ENCODE measurements around the gene MIS18BP1. TPM values are rescaled to one million over a fixed set of nuclear protein-coding genes. Genes with fewer than 3 reads are reported as not detected.

MIS18BP1 gene
- total and polyA plus RNA-seq, 10 of the 15 experiments (the other 5 are each of a cell fraction or from before 2014, with no cell fraction given): 16.9 to 88.9 (median 57.0) TPM

DNA sequence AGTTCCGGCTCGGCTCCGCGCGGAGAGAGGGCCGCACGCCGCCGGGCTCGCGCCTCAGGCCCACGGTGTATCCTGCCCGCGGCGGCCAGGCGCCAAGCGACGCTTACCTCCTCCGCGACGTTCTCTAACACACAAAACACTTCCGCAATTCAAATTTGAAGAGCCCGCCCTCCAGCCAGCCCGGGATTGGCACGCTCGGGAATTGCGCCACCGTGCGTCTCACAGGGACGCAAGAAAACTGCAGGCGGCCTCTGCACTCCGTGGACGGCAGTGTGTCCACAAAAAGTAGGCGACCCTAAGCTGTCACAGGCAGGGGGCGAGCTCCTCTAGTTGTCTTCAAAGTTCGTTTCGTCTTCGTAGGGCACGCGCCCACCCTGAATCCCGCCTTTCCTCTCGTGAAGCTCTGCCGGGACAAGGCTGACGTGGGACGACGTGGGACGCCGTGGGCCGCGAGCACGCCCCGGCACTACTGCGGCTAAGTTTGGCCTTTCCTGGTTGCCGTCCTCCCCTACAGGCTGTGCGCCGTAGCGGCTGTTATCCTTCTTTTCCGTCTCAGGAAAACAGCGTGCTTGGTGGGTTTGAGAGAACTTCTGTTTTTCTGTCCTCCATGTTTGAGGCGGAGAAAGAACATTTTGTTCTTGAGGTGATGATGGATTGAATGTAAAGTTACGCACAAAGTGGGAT is at the start of gene MIS18BP1 (continued):
- TF ChIP-seq EP300 (IDR thresholded peaks at IDR 0.05; ENCODE audit: borderline replicate concordance in 1 of 2, control insufficient read depth in 1 of 2, low read depth in 2 of 2, low read length in 2 of 2) (peak in 1 of 2 experiments; percentile 62; a peak in 1 of 4 replicates), HCFC1 (IDR thresholded peaks at IDR 0.05; ENCODE audit: low read length) (peak; percentile 52), MTA2 (IDR thresholded peaks at IDR 0.05; ENCODE audit: low read depth) (peak; percentile 79), ZBED1 (IDR thresholded peaks at IDR 0.05; ENCODE audit: borderline replicate concordance) (no peak), SPI1 (IDR thresholded peaks at IDR 0.05; ENCODE audit: borderline replicate concordance, insufficient read depth, low read depth, low read length) (peak; percentile 85), NBN (IDR thresholded peaks at IDR 0.05) (peak; percentile 99), BHLHE40 (IDR thresholded peaks at IDR 0.05; ENCODE audit: borderline replicate concordance in 1 of 2, low read depth in 2 of 2, low read length in 1 of 2) (peak; percentile 82 to 87), SMAD1 (IDR thresholded peaks at IDR 0.05; ENCODE audit: low read depth, partially characterized antibody) (peak; percentile 20), CREM (IDR thresholded peaks at IDR 0.05; ENCODE audit: low read depth) (peak; percentile 92), ATF7 (IDR thresholded peaks at IDR 0.05; ENCODE audit: low read depth) (peak; percentile 50), YY1 (IDR thresholded peaks at IDR 0.05; ENCODE audit: low read depth, low read length) (peak; percentile 33; the same call in 1 of the 2 replicates), MYC (IDR thresholded peaks at IDR 0.05; ENCODE audit: insufficient read depth, insufficient read length, insufficient replicate concordance, low read length, severe bottlenecking) (peak; percentile 67), STAT3 (IDR thresholded peaks at IDR 0.05; ENCODE audit: low read depth, low read length) (no peak), RCOR1 (conservative IDR thresholded peaks at IDR 0.05; ENCODE audit: low read depth, low read length) (no peak), SIN3A (IDR thresholded peaks at IDR 0.05; ENCODE audit: low read depth, low read length) (peak; percentile 99)
- TF ChIP-seq, protein P1, sequence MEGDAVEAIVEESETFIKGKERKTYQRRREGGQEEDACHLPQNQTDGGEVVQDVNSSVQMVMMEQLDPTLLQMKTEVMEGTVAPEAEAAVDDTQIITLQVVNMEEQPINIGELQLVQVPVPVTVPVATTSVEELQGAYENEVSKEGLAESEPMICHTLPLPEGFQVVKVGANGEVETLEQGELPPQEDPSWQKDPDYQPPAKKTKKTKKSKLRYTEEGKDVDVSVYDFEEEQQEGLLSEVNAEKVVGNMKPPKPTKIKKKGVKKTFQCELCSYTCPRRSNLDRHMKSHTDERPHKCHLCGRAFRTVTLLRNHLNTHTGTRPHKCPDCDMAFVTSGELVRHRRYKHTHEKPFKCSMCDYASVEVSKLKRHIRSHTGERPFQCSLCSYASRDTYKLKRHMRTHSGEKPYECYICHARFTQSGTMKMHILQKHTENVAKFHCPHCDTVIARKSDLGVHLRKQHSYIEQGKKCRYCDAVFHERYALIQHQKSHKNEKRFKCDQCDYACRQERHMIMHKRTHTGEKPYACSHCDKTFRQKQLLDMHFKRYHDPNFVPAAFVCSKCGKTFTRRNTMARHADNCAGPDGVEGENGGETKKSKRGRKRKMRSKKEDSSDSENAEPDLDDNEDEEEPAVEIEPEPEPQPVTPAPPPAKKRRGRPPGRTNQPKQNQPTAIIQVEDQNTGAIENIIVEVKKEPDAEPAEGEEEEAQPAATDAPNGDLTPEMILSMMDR (IDR thresholded peaks at IDR 0.05 in 2 of 3, conservative IDR thresholded peaks at IDR 0.05 in 1 of 3; ENCODE audit: control insufficient read depth in 2 of 3, extremely low read depth in 1 of 3, insufficient read depth in 1 of 3, low read depth in 3 of 3, low read length in 3 of 3): peak; percentile 80 to 95 (median 90)
- TF ChIP-seq, protein P2, sequence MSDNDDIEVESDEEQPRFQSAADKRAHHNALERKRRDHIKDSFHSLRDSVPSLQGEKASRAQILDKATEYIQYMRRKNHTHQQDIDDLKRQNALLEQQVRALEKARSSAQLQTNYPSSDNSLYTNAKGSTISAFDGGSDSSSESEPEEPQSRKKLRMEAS (IDR thresholded peaks at IDR 0.05; ENCODE audit: low read depth, low read length): no peak; the same call in none of the 2 replicates
- TF ChIP-seq, protein P3, sequence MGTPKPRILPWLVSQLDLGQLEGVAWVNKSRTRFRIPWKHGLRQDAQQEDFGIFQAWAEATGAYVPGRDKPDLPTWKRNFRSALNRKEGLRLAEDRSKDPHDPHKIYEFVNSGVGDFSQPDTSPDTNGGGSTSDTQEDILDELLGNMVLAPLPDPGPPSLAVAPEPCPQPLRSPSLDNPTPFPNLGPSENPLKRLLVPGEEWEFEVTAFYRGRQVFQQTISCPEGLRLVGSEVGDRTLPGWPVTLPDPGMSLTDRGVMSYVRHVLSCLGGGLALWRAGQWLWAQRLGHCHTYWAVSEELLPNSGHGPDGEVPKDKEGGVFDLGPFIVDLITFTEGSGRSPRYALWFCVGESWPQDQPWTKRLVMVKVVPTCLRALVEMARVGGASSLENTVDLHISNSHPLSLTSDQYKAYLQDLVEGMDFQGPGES (IDR thresholded peaks at IDR 0.05): no peak
- TF ChIP-seq, protein P4, sequence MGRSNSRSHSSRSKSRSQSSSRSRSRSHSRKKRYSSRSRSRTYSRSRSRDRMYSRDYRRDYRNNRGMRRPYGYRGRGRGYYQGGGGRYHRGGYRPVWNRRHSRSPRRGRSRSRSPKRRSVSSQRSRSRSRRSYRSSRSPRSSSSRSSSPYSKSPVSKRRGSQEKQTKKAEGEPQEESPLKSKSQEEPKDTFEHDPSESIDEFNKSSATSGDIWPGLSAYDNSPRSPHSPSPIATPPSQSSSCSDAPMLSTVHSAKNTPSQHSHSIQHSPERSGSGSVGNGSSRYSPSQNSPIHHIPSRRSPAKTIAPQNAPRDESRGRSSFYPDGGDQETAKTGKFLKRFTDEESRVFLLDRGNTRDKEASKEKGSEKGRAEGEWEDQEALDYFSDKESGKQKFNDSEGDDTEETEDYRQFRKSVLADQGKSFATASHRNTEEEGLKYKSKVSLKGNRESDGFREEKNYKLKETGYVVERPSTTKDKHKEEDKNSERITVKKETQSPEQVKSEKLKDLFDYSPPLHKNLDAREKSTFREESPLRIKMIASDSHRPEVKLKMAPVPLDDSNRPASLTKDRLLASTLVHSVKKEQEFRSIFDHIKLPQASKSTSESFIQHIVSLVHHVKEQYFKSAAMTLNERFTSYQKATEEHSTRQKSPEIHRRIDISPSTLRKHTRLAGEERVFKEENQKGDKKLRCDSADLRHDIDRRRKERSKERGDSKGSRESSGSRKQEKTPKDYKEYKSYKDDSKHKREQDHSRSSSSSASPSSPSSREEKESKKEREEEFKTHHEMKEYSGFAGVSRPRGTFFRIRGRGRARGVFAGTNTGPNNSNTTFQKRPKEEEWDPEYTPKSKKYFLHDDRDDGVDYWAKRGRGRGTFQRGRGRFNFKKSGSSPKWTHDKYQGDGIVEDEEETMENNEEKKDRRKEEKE (IDR thresholded peaks at IDR 0.05): no peak
- TF ChIP-seq, protein P5, sequence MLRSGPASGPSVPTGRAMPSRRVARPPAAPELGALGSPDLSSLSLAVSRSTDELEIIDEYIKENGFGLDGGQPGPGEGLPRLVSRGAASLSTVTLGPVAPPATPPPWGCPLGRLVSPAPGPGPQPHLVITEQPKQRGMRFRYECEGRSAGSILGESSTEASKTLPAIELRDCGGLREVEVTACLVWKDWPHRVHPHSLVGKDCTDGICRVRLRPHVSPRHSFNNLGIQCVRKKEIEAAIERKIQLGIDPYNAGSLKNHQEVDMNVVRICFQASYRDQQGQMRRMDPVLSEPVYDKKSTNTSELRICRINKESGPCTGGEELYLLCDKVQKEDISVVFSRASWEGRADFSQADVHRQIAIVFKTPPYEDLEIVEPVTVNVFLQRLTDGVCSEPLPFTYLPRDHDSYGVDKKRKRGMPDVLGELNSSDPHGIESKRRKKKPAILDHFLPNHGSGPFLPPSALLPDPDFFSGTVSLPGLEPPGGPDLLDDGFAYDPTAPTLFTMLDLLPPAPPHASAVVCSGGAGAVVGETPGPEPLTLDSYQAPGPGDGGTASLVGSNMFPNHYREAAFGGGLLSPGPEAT (IDR thresholded peaks at IDR 0.05; ENCODE audit: low read depth): peak; percentile 87
